HG03442 (cell line): ENCODE results near the gene TMEM250.

Experiments
- ATAC-seq: cut with Tn5 transposase; IDR thresholded peaks from one replicate; pipeline ENCODE4 v1.9.1; 2021; ENCODE audit warnings: mild to moderate bottlenecking, moderate library complexity; ENCODE audit not compliant: unreplicated experiment

TMEM250 gene

DNA sequence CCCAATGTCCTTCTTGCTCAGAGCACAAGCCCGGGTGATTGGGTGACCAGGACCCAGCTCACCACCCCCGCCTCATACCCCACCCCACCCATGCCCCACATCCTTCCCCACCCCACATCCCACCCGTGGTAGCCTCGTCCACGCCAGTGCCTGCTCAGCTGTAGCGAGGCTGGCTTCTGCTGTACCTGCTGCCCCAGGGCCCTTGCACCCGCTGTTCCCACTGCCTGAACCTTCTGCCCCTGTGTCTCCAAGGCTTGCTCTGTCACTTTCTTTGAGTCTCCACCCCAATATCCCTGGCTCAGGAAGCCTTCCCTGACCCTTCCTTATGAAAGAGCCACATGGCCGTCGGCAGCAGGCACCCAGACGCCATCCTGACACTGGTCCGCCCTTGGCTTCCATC is 20.5 kb downstream of the TMEM250 start:
- ATAC-seq = no peak

DNA sequence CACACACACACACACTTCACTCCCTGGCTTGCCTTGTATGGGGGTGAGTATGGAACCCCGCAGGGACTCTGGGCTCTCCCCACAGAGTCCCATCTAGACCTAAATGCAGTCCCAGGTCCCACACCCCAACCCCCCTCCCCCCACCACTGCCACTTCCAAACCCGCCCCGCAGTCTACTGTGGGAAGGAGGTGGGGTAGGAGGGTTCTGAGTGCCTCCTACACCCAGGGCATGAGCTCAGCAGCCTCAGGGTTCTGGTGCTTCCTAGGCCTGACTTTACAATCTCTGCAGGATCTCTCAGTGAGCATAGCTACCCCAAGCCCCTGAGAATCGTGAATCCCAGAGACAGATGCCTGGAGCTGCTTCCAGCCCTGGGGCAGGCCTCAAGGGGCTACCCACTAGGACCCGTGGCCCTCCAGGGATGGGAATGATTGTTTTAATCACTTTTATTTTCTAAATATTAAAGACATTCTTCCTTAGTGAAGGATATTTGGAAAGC is 22.1 kb downstream of the TMEM250 start:
- ATAC-seq = no peak

DNA sequence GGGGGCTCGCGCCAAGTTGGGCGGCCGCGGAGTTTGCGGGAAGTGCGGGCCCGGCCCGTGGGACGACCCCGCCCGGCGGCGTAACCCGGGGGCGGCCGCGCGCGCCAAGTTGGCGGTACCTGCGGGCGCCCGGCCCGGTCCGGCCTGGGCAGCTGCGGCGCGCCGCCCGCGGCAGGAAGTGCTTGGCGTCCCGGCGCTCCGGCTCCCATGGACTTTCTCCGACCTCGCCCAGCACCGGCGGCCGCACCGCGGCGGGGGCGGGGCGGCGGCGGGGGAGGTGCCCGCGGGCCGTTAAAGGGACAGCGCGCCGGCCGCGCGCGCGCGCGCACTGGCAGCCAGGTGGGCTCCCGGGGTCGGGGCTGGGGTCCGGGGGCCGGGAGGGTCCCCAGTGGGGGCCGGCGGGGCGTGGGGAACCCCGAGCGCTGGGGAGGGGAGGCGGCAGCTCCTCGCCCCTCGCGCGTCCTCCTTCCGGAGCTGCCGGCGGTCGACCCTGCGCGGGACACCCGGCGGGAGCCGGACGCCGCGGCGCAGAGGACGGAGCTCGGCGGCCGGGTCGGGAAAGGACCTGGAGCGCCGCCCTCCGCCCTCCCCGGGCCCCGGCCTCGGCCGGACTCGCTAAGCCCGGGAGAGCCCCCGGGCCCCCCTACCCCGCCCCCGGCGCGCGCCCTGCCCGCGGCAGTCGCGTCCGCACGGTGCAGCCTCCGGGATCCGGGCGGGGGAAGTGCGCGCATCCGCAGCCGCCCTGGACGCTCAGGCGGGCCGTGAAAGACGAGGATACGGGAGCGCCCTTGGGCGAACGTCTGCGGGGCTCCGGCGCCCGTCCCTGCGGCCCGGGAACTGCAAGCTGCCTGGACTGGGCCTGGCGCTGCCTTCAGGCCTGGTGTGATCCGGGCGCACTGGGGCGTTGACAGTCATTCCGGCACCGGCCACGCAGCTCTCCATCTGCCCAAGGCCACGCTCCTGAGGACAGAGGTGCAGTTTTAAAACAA is 23.3 kb downstream of the TMEM250 start, which contains the start of gene NACC2:
Gene NACC2 (minus strand): TSS at position 220 of the 989 bp plus-strand sequence. CDS start 44,768 bp downstream, outside the sequence.
- ATAC-seq = no peak

DNA sequence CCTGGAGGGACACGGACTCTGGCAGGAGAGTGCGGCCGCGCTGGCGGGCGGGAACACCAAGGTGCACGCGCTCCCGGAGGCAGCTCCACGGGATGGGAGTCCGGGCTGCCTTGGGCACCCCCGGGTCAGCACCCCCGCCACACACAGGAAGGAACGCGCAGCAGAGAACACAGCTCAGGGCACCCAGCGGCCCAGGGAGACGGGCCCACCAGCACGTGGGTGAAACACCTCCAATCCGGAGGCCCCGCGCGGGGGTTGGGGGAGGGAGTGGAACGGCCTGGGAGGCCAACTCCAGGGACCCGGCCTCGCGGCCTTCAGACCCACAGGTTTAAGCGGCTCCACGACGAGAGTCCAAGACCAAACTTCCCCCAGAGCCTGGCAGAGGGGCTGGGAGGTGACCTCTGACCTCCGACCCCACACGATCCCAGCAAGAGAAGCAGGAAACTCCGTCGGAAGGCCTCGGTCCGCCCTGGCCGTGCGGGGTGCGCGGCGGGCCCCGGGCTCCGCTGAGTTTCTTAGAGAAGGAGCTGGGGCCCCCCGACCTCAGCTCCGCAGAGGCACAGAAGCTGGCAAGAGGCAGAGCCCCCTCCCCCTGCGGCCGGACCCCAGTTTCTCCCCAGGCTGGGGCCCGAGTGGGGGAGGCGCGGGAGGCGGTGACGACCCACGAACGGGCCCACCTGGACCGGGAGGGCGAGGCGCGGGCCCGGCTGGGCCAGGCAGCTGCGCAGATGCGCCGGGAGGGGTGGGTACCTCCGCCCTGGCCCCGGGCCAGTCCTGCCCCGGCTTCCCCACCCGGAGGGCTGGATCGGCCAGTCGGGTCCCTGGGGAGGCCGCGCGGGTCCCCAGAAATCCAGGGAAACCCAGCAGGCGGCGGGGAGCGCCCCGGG is 24.4 kb downstream of the TMEM250 start:
- ATAC-seq = no peak

DNA sequence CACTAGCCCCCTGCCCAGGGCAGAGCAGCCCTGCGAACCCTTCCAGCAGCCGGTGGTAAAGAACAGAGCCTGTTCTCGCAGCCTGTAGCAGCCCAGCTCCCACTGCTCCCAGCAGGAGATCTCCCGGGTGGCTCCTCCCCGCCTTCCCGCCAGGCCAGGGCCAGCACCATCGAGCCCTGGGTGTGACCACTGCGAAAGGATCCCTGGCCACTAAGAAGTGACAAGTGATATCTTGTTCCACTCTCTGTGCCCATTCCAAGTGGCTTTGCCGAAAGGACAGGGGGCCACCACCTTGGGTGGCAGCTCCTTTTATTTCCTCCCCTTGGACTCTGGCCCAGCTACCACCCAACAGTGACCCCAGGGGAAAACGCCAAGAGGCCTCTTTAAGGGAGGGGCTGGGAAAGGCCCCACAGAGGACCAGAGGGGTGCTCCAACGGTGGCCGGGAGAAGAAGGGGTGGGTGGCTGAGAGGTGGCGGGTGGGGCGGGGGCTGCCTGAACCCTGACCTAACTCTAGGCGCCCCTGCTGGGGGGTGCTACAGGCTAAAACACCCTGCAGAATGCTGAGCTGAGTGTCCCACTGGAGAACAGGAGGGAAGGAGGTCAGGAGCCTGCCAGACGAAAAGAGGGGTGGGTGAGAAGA is 25.2 kb downstream of the TMEM250 start:
- no peak for ATAC-seq

DNA sequence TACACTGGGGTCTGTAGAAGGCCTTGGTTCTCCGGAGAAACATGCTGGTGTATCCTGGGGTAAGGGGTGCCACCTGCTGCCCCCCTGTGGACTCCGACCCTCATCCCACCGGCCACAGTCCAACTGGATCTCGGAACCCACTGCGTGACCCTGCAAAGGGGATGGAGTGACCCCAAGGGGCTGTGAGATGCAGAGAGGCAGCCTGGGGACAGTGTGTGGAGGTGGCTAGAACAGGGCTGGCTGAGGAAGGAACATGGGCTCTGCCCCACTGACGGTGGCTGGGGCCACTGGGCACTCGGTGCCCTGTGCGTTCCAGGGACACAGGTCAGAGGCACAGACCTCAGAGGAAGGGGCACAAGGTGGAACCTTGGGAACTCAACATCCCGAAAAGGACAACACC is 25.9 kb downstream of the TMEM250 start:
- no peak for ATAC-seq

DNA sequence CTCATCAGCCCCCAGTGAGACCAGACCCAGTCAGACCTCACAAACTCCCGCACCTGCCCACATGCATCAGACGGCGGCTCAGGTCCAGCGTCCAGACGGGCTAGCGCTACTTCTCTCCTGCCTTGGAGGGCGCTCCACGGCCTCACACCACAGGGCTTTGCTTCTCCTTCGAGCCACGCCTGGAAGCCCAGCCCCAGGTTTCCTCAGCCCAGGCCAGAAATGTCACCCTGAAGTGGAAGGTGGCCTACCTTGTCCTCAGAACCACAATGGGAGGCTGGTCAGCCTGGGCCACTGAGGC is 26.4 kb downstream of the TMEM250 start:
- ATAC-seq = no peak

DNA sequence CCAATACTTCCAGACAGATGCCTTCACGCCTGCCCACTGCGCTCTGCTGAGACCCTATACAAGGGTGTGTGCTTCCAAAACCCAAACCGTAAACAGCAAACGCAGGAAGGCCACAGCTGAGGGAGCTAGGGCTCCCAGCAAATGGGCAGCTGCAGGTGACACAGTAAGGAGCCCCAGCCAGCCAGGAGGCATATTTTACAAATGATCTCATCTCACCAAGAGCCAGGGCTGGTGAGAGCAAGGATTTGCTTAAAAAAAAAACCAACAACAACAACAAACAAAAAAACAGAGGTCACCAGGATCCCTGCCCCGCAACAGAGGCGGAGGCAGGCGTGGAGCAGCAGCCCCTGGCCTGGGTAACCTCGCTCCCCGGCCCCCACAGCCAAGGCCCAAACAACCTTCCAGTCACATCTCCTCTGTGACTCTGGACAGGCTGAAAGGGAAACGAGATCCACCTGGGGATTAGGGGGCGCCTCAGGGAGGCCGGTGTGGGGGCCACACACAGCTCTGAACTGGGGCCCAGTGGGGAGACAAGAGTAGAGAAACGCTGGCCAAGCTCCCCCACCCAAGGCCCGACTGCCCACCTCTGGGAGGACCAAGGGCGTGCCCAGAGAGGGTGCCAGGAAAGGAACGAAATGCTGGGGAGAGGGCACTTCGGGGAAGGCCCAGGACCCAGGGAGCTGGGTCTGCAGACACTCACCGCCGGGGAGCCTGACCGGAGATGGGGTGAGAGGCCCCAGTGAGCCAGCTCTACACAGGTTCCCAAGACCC is 26.9 kb downstream of the TMEM250 start:
- no peak for ATAC-seq

DNA sequence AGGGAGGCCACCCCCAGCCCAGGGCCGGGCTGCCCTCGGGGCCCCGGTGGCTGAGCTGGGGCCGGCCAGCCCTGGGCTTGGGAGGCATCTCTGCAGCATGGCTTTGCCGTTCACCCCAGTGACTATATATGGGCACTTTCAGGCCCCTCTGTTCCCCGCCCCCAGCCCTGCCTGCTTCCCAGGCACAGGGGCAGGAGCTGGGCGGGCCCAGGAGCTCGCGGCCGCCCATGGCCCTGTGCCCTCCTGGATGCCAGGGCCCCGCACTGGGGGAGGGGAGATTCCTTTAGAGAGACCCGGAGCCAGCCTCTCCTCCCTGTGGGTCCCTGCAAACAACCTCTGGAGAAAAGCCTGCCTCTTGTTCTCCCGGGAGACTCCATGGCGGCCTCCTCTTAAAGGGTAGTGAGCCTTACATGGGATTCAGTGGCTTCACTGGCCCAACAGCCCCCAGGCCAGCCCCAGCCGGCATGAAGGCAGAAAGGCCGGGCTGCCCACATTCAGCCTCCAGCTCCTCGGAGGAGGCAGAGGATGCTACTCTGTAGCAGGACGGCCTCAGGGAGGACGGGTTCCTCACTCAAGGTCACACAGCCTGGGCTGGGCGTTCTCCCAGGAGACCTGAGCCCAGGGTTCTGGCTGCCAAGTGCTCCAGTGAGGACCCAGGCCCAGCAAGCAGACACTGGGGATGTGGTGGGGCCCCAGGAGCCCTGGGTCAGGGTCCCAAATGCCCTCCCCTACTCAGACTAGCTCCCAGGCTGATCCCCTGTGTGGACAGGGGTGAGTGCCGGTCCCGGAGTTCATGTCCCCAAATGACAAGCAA is 27.7 kb downstream of the TMEM250 start:
- no peak for ATAC-seq

DNA sequence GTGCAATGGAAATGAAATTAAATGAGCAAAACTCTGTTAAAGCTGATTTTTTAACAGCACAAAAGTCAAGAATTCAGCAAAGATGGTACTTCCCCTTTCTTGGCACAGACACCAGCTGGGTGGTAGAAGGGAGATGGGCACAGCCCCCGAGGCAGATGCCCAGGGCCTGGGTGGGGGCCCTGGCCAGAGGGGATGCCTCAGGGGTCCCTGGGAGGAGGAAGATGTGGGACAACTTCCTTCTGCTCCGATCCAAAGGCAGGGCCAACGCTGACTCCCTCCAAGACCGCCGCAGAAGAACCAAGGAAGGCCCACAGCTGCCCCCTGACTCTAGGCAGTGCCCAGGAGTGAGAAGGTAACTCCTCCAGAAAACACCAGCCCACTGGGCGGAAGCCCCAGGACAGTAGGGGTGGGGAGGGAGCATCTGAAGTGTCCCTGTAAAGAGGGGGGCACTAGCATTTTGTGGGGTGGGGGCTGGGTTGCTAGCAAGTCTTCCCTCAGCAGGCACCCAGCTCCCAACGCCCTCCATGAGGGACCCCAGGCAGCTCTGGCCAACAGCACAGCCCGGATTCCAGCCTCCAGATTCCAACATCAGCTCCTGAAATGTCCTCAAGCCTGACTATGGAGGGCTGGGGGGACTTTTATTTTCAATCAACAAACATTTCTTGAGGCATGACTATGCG is 28.5 kb downstream of the TMEM250 start:
- no peak for ATAC-seq

DNA sequence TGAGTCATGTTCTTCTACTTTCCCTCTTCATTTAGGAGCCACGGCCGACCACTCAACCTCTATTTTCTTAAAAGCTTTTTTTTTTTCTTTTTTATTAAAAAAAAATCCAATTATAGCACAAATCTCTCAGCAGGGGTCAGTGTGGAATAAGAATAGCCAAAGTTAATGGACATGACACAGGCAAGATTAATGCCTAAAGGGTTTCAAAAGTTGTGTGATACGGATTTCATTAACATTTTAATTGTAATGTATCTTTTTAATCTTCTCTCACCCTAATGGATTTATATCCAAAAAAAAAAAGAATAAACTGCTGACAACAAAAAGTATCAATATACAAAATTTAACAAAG is 29.0 kb downstream of the TMEM250 start:
- ATAC-seq = no peak

DNA sequence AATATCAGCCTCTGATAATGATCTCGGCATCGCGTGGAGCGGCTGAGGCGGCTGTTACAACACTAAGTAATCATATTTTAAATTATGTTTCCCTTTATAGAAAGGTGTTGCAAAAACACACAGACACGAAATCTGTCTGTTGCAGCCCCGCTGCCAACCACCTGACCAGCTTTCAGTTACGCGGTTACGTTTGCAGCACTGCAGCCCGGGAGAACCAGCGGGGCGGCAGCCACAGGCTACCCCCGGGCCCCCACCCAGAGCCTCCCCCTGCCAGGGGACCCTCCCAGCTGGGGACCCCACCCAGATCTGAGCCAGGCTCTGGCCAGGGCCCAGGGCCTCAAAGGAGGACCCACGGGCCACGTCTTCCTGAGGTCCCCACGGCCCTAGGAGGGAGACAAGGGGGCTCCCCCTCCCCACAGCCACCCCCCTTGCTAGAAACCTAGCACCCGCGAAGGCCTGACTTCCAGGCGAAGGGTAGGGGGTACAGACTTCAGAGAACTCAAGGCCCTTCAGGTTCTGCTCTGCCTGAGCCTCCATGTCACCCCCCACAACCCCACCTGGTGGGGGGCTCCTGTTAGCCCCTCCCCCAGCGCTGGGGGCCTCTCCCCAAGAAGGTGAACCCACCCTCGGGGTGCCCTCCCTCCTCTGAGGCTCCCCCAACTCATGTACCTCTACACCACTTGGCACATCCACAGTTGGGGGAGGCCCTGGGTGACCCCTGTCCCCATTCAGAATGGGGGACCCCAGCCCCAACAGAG is 29.6 kb downstream of the TMEM250 start:
- ATAC-seq = no peak

DNA sequence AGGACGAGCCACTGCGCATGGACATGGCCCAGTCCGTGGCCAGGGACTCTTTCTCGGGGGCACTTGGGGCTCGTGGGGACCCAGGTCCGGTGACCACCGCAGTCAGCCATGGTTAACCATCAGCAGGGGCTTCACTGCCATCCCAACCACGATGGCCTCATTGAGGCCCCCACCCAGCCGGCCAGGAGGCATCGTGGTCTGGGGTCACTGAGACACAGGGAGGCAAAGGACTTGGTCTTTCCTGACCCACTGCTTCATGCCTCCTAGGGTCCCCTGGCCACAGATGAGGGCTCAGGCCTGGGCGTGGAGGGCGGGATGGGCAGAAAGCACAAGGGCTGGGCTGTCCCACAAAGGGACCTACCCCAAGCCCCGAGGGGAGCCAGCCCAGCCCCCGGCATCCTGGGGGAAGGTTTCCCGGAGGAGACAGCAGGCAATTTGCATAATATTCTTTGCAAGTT is 30.2 kb downstream of the TMEM250 start:
- no peak for ATAC-seq

DNA sequence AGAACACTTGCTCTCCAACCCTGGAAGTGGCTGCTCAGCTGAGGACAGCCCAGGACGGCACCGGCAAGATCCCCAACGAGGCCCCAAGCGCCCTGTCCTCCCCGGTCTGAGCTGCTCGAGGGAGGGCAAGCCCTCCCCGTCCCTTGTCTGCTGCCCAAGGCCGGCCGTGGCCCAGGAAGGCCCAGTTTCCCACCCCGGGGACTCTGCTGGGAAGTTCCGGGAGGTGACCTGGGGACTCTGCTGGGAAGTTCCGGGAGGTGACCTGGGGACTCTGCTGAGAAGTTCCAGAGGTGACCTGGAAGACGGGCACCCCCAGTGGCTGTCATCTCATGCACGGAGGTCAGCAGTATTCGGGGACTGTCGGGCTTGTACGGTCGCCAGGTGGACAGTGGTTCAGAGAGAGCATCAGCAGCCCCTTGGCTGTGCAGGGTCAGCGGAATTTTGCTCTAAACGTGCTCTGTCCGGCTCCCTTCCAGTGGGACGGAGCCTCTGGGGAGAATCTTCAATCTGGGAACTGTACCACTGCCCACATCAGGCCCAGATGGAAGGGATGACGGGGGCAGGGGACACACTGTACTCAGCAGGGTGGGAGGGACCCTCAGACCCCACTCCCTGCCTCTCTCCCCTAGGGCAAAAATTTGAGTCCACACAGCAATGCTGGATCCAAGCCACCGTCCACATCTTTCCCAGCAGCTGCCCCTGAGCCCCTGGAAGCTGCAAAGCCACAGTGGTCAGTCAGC is 30.8 kb downstream of the TMEM250 start:
- ATAC-seq = no peak

DNA sequence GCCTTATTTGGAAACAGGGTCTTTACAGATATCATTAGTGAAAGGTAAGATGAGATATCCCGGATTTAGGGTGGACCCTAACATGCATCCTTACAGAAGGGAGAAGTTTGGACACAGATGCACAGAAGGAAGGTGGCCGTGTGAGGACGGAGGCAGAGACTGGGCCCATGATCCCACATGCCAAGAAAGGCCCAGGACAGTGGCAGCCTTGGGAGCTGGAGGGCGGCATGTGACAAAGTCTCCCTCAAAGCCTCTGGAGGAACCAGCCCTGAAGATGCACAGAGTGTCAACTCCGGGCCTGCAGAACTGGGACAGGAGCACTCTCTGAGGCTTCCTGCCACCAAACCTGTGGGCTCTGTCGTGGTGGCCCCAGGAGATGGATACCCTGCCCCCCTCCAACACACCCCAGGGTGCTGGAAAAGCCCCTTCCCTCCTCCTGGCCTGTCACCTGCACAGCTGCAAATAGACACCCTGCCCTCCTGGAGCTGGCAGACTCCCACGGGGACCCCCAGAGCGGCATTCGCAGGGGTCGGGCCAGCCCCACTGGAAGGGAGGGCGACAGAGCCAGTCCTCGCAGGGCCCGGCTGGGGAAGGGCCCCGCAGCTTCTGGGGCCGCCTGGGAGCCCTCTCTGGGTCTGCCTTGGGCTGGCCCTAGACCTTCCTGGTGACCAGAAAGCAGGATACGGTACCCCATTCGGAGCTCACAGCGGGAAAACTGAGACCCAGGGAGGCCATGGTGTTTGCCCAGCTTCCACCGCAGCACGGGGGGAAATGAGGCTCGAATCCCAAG is 31.5 kb downstream of the TMEM250 start:
- no peak for ATAC-seq

DNA sequence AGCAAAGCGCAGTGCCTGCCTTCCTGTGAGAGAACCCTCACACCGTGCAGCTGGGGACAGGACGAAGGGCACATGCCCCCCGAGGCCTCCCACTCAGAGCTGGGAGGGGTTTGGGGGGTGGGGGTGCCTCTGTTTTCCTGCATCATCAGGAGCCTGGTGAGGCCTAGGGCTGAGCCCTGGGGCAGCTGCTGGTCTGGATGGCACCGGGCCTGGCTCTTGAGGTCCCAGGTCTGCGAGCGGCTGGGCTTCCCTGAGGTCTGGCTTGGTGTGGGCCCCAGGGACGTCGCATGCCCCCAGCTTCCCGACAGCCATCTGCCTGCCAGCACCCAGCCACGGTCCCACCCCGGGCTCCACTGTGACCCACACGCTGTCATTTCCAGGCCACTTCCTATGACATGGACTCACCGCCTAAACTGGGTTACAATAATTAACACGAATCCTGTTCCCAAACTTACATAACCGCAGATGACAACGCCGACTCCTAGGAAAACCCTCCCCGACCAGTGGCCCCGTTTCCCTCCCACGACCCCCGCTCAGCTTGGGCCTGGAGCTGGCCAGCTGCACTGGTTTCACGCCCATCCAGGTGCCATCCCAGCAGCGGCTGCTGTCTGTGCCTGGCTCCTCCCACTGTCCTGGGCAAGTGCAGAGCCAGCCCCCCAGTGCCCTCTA is 32.3 kb downstream of the TMEM250 start:
- ATAC-seq = no peak
